Inferior parietal cortex (tissue), 1 donor: ENCODE measurements around the gene RPS6KA4.

Experiments used
- DNase-seq: peaks from one replicate; pipeline ENCODE4 v3.0.0-alpha.2; 2016; ENCODE audit errors: extremely low spot score

The RPS6KA4 gene

DNA sequence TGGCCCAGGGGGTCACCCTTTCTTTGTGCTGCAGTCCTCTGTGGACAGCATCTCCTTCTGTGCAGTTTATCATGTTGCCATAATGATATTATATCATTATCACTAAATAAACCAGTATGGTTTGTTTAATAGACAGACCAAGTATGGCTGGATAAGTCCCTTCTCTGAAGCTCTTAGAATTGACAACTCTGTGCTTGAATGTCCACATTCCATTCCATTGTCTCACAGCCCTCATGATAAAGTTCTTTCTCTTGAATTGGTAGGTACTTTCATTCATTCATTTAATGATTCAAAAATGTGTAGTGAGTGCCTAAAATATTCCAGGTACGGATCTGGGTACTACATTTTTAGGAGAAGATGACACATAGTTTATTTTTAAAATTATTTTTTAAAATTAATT lies 7.8 kb downstream of the RPS6KA4 start:
- DNase-seq, result no peak

DNA sequence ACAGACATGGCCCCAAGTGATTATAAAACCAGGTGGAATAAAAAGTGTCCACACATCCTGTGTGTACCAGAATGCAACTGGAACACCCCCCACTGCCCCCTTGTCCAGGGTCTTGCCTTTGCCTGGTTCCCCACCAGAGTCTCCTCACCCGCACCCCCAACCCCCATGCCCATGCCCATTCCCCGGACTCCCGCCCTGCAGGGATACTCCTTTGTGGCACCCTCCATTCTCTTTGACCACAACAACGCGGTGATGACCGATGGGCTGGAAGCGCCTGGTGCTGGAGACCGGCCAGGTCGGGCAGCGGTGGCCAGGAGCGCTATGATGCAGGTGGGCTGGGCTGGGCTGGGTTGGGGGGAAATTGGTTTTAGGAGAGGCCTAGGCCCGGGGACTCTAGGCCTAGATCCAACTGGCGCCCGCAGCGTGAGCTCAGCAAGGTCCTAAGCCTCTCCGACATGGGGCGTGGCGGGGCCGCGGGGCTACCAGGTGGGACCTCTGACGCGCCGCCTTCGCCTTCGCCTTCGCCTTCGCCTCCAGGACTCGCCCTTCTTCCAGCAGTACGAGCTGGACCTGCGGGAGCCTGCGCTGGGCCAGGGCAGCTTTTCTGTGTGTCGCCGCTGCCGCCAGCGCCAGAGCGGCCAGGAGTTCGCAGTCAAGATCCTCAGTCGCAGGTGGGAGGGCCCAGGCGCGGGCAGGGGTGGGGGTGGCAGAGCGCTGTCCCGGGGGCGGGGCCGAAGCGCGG lies 9.1 kb downstream of the RPS6KA4 start:
- DNase-seq, result no peak

DNA sequence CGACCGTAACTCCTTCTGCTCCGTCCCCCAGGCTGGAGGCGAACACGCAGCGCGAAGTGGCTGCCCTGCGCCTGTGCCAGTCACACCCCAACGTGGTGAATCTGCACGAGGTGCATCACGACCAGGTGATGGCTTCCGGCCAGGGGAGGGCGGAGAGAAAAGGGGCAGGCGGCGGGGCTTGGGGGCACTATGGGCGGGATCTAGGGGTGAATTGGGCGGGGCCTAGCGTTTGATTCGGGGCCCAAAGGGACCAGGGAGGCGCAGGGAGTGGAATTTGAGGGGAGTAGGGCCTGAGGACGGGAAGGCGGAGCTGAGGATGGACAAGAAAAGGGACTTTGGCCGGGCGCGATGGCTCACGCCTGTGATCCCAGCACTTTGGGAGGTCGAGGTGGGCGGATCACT lies 9.7 kb downstream of the RPS6KA4 start:
- DNase-seq, result no peak

DNA sequence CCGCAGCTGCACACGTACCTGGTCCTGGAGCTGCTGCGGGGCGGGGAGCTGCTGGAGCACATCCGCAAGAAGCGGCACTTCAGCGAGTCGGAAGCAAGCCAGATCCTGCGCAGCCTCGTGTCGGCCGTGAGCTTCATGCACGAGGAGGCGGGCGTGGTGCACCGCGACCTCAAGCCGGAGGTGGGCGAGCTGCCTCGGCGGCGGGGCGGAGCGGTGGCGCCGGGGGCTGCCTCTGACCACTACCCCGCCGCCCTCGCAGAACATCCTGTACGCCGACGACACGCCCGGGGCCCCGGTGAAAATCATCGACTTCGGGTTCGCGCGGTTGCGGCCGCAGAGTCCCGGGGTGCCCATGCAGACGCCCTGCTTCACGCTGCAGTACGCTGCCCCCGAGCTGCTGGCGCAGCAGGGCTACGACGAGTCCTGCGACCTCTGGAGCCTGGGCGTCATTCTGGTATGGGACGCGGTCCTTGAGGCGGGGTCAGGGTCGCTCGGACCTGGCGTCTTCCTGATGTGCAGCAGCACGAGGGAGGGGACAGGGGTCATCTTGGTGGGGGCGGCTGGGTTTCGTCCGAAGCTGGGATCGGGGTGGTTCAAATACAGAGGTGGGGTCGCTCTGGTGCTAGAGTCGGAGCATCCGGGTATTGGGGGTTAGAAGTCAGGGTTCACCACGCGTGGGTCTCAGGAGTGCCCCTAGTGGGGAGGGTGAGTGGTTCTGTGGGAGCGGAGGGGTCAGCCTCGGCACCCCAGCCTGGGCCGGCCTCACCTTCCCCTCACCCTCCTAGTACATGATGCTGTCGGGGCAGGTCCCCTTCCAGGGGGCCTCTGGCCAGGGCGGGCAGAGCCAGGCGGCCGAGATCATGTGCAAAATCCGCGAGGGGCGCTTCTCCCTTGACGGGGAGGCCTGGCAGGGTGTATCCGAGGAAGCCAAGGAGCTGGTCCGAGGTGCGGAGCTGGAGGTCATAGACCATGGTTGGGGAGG lies 10.8 kb downstream of the RPS6KA4 start:
- DNase-seq, result no peak

DNA sequence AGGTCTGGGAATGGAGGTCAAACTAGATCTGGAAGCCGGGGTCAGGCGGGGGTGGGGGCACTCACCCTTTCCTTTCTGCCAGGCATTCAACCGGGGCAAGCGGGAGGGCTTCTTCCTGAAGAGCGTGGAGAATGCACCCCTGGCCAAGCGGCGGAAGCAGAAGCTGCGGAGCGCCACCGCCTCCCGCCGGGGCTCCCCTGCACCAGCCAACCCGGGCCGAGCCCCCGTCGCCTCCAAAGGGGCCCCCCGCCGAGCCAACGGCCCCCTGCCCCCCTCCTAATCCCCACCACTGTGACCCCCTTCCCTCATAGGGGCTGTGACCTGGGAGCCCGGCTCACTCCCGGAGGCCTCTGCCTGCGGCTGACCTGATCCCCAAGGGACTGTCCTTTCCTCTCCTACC lies 12.2 kb downstream of the RPS6KA4 start:
- no peak for DNase-seq

DNA sequence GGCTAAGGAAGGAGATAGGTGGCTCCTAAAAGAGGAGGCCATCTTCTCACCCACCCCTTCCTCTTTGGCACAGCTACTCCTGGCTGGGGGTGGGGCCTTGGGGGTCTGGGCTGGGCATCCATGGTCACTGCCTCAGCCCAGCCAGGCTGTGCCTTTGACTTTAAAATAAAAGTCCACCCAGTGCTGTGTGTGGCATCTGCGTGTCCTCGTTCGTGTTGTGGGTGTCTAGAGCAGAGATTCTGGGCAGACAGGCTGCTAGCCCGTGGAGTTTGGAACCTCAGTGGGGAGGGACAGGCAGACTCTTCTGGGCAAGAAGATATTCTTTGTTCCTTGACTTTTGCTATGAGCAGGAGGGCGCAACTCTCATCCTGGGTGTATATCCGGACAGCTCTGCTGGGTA lies 13.1 kb downstream of the RPS6KA4 start:
- no peak for DNase-seq

DNA sequence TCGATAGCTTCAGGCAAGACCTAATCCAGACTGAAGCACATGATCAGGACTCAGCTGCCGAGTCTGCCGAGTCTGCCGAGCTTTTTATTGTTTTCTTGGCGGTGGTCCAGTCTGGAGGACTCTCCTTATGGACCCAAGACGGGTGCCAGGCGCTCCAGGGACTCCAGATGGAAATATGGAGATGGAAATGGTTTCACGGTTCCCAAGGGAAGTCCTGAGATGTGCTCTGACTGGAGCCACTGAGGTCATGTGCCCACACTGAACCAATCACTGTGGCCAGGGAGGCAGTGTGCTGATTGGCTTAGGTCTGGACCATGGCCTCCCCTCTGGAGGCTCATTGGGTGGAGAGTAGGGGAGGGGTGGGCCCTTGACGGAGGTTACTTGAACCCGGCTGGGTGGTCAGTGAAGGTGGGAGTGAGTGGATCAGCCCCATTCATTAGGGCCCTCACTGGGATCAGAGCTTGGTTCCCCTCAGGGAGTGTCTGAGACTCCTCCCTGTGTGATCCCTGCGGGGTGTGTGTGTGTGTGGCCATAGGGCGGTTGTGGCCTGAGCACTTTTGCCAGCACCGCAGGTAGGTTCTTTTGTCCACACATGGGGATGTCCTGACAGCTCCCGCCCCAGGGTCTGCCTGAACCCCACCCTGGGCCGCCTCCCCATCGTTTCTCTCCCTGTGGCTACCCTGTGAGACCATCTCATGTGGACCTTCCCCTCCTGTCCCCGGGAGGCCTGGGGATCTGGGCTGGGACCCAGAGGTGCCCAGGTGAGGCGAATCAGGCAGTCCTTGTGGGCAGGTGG lies 14.0 kb downstream of the RPS6KA4 start:
- peak; percentile 90 for DNase-seq

DNA sequence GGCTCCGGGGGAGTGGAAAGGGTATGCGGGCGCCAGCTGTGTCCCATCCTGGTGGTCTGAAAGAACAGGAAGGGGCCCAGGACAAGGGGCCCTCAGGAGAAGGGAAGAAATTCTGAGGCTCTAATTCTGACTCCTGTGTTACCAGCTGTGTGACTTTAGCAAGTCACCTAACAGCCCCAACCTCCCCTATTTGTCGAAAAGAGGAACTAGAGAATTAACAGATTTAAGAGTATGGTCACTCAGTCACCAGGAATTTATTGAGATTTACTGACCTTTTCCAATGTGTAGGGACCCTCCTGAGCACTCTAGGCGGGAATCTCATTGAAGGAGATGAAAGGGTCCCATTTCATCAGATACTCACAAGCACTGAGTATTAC lies 14.6 kb downstream of the RPS6KA4 start:
- no peak for DNase-seq

DNA sequence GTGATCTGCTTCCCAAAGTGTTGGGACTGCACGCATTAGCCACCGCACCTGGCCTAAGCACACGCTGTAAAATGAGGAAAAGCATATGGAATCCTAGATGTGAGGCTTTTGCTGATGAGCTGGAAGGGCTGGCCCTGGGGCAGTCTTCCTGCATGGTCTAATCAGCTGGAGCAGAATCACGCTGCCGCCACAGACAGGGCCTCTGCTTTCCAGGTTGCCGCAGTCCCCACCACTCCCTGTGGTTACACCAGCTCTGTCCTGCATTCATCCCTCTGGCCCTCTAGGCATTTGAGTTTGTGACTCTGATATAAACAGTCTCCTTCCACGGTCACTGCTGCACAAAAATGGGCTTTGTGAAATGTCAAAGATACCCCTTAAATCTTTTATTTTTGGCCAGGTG lies 17.1 kb downstream of the RPS6KA4 start:
- DNase-seq, result no peak

DNA sequence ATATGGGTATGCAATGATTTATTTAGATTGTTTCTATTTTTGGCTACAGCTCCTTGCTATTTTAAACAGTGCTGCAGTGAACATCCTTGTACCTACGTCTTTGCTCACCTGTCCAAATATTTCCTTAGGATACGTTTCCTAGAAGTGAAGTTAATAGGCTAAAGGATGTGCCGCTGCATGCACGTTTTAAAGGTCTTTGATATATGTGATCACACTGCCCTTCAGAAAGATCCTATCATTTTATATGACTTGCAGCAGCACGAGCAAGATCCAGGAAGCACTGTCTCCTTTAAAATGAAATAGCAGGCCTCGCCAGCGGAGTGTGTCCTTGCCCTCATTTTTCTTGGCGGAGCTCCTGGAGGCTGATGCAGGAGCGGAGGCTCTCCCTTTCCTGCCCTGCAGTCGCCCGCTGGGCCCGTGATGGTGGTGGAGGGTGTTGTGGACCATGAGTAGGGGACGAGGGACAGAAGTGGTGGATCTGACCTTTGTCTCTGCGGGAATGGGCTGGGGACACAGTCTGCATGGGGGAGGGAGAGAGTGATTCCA lies 19.4 kb downstream of the RPS6KA4 start:
- no peak for DNase-seq

DNA sequence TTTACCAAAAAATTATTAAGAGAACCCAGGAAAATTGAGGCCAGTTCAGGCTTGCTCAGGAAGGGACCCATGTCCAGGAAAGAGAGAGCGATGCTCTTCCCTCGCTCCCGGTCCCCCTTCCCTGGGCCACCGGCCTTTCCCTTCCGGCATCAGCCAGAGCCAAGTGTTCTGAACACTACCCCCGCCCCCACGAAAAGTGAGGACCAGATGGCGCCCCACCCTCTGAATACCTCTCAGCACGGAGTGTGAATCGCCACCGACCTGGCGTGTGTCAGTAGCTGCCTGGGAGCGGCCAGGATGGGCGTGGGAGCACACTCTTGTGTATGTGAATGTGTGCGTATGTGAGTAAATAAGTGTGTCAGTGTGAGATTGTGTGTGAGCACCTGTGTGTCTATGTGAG lies 20.2 kb downstream of the RPS6KA4 start:
- no peak for DNase-seq

DNA sequence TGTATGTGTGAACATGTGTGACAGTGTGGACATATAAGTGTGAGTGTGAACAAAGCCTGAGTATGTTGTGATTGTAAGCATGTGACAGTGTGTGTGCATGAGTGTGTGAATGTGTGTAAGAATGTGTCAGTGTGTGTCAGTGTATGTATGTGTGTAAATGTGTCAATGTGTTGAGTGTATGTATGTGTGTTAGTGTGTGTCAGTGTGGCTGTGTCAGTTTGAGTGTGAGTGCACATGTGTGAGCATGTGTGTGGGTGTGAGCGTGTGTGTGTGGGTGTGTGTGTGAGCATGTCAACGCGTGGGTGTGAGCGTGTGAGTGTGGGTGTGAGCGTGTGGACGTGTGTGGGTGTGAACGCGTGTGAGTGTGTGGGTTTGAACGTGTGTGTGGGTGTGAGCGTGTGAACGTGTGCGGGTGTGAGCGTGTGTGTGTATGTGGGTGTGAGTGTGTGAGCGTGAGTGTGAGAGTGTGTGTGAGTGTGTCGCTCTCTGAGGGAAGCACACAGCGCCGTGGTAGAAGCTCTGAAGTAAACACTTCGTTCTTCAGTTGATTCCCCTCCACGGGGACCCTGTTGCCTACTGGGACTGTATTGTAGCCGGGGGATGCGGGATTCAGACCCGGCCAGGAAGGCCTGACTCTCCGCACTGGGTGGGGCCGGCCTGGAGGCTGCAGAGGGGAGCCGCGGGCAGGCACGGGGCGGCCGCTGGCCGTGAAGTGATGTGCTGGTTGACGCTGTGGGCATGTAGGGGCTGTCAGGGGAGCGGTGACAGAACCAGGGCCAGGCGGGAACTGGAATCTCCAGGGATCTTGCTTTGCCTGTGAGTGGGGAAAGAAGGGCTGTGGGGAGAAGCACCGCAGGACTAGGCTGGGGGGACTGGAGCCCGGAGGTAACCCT lies 21.1 kb downstream of the RPS6KA4 start:
- no peak for DNase-seq

DNA sequence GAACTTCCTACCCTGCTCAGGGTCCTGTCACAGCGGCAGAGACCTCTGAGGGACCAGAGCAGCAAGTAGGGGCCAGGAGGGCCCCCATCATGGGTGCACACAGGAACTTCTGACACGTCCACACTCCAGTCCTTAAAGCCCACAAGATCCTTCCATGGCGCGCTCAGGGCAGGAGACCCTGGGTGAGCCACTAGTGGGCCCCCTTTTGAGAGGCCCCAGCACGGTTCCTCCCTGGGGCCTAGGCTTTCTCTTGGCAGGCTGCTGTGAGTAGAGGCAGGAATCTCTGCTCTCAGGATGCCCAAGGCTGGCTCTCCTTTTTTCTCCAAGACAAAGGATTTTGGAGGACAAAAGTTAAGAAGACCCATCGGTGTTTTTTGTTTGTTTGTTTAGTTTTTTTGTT lies 22.4 kb downstream of the RPS6KA4 start:
- no peak for DNase-seq

DNA sequence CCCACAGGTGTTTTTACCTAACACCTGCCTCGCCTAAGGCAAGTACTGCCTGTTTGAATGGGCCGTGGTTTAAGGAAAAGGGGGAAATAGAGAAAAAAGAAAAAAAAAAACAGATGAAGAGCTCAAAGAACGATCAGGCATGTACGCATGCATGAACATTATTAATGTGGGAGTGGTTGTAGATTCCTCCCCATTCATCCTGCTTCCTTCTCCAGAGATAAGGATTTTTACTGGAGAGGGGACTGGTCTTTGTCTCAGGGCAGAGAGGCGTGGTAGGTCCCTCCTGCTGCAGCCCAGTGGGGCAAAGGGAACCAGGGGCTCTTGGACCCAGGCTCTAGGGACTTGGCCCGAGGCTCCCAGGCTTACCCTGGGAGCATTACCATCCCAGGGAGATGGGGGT lies 23.1 kb downstream of the RPS6KA4 start:
- DNase-seq, result no peak

DNA sequence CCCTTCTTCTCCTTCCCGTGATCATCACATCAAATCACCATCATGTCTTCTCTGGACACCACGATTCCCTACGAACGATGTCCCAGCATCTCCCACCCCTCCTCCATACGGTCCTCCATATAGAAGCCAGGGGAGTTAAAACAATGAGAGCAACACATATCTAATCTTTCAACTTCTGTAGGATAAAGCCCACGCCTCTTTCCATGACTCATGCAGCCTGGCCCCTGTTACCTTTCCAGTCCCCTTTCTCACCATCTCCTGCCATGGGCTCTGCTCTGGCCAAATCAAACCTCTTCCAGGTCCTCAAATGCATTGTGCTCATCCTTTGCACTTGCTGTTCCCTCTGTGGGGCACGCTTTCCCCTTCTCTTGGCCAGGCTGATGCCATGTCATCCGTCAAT lies 23.6 kb downstream of the RPS6KA4 start:
- DNase-seq, result no peak

DNA sequence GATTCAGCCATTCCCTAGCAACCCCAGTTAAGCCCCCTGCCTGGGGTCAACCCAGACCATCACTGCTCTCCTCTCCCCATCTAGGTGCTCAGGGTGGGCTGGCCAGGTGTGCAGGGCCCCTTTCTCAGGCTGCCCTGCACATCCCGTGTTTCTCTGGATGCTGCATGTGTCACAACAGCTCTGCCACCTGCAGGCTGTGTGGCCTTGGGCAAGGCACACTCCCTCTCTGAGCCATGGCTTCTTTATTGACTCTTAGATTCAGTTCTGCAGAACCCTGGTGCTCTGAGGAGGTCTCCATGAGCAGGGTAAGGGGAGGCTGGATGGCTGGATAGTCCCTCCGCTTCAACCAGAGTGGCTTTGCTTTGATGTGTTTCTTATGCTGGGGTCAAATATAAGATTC lies 24.6 kb downstream of the RPS6KA4 start:
- DNase-seq, result no peak

DNA sequence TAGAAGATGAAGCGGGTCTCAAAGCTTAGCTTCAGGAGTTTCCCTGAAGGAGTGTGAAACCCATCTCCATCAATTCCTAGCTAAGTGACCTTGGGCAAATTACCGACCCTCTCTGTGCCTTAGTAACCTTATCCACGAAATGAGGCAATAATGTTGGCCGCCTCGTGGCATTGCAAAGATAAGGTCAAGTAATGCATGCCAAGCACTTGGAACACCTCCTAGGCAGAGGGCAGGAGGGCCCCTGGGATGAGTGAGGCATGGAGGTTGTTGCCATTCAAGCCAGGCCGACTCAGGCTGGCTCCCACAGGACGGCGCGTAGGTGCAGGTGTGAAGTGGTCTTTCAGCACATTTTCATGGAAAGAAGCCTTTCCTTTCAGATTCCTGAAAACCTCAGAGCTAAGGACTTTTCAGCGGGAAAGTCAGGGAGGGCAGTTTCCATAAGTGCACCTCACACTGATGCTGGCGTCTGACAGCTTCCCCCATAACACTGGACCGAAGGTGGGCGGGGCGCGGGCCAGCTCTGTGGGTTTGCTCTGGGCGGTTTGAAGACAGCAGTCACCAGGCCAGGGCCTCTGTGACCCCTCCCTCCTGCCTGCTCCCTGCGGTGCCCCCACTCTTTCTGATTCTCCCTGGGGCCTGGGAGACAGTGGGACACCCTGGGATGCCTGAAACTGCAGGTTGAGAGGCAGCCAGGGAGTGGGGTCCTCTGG lies 25.2 kb downstream of the RPS6KA4 start:
- no peak for DNase-seq

DNA sequence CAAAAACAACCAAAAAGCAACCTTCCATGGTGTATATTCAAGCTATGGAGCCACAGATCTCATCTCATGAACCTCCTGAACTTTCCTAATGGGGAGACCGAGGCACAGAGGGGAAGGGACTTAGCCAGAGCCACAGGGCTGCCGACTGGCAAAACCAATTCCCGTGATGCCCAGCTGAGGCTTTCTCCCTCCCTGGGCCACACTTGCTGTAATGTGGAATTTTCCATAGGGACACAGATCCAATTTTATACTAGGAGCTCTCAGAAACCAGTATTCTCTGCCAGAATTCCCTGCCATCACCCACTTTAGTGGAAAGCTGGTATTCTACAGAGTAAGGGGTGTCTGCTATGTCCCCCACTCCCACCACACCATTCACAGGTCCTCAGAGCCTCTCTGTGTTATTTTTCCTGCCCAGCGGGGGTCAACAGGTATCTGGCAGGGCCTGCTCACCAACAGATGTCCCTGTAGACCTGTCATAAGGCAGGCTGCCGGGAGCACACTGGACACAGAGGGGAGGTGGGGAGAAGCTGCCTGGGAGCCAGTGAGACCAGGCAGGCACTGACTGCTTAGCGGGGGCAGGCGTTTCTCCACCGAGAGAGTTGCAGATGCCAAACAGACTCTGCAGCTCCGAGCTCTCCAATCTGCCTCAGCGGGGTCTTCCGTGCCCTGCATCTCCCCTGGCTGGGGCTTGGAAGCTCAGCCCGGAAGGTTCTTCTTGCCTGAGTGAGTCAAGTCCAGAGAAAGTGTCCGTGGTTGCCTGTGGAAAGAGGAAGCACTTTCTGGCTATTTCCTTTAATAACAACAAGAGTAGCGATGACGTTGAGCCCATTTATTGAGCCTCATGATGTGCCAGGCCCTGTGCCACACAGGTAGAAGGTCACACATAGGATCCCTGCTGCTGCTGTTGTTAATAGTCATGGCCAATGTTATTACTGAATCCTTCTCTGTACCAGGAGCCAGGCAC lies 26.3 kb downstream of the RPS6KA4 start:
- DNase-seq, result peak; percentile 54
